IMR-90 (cell line): ENCODE data around the gene TRAF3IP1. TPM values are rescaled to one million over a fixed set of nuclear protein-coding genes. Genes with fewer than 3 reads are reported as not detected.

ENCODE experiments used
- ATAC-seq: fragments of 200-7000 bp; cut with Tn5 transposase; 2 replicates; pipeline ENCODE4 v1.9.1; 2020; ENCODE audit warnings: low read depth, mild to moderate bottlenecking, moderate library complexity
- BruUV-seq: library from RNA; stranded (reverse); fragments of 400-500 nt; replicated peaks from 2 replicates; lab custom pipeline; 2021; lab: Mats Ljungman, UMichigan
- CTCF ChIA-PET: fragments of 300-600 bp; formaldehyde crosslinking; extraction: SDS; loops from one replicate; lab custom pipeline; 2021; ENCODE audit warnings: antibody characterized with exemption; lab: Yijun Ruan, JAX
- POLR2A ChIA-PET: fragments of 300-600 bp; sonication (Branson Sonifier 250); formaldehyde crosslinking; loops from one replicate; lab custom pipeline; 2022; ENCODE audit warnings: antibody characterized with exemption; ENCODE audit not compliant: unreplicated experiment; lab: Charles Lee
- DNase-seq: peaks from one replicate; pipeline ENCODE4 v3.0.0; 2013
- H2AFZ ChIP-seq: replicated peaks from 2 replicates; pipeline ENCODE3; 2013; ENCODE audit warnings: low read length, mild to moderate bottlenecking; ENCODE audit not compliant: poor library complexity
- H2AK5ac ChIP-seq: 2 replicates; pipeline ENCODE4 v1.6.1; 2013; ENCODE audit warnings: low read depth, low read length, inconsistent platforms
- H2AK9ac ChIP-seq: replicated peaks from 2 replicates; pipeline ENCODE3; 2013; ENCODE audit warnings: mild to moderate bottlenecking, low read depth, low read length, moderate library complexity; ENCODE audit not compliant: poor library complexity
- H2BK120ac ChIP-seq: 2 replicates; pipeline ENCODE4 v1.6.1; 2013; ENCODE audit warnings: low read depth, low read length, inconsistent platforms
- H2BK15ac ChIP-seq: 3 replicates; pipeline ENCODE4 v1.6.1; 2013; ENCODE audit warnings: low read depth, low read length, inconsistent platforms
- H2BK20ac ChIP-seq: 2 replicates; pipeline ENCODE4 v1.6.1; 2013; ENCODE audit warnings: low read depth, mild to moderate bottlenecking, inconsistent platforms, low read length, moderate library complexity
- H2BK5ac ChIP-seq: 2 replicates; pipeline ENCODE4 v1.6.1; 2013; ENCODE audit warnings: mild to moderate bottlenecking, low read depth, low read length, inconsistent platforms; ENCODE audit not compliant: poor library complexity, severe bottlenecking
- H3K14ac ChIP-seq: replicated peaks from 2 replicates; pipeline ENCODE4 v1.6.1; 2013; ENCODE audit warnings: low read depth, low read length, inconsistent platforms
- H3K18ac ChIP-seq: 2 replicates; pipeline ENCODE4 v1.6.1; 2013; ENCODE audit warnings: low read depth, low read length, control low read depth
- H3K23ac ChIP-seq: 2 replicates; pipeline ENCODE4 v1.6.1; 2013; ENCODE audit warnings: low read depth, low read length, inconsistent platforms
- H3K27ac ChIP-seq: 2 replicates; pipeline ENCODE4 v1.5.1; 2013; ENCODE audit warnings: mild to moderate bottlenecking, control low read depth, low read length; ENCODE audit not compliant: insufficient read depth
- H3K27me3 ChIP-seq: 2 replicates; pipeline ENCODE4 v1.6.1; 2013; ENCODE audit warnings: low read length; ENCODE audit not compliant: control insufficient read depth, insufficient read depth
- H3K36me3 ChIP-seq: 2 replicates; pipeline ENCODE4 v1.6.1; 2013; ENCODE audit warnings: low read length, mixed read lengths; ENCODE audit not compliant: control insufficient read depth, insufficient read depth
- H3K4ac ChIP-seq: 2 replicates; pipeline ENCODE4 v1.6.1; 2013; ENCODE audit warnings: low read depth, low read length, inconsistent platforms
- H3K4me1 ChIP-seq: 2 replicates; pipeline ENCODE4 v1.6.1; 2013; ENCODE audit warnings: low read length, mixed read lengths; ENCODE audit not compliant: control insufficient read depth, insufficient read depth
- H3K4me2 ChIP-seq: 2 replicates; pipeline ENCODE4 v1.6.1; 2013; ENCODE audit warnings: low read depth, mild to moderate bottlenecking, control low read depth, low read length, moderate library complexity
- H3K4me3 ChIP-seq: 2 replicates; pipeline ENCODE4 v1.5.1; 2013; ENCODE audit warnings: low read depth, mild to moderate bottlenecking, control low read depth, low read length, moderate library complexity; ENCODE audit not compliant: insufficient read depth
- H3K56ac ChIP-seq: 2 replicates; pipeline ENCODE4 v1.6.1; 2013; ENCODE audit warnings: low read length, inconsistent platforms; ENCODE audit not compliant: insufficient read depth; ENCODE audit errors: extremely low read depth
- H3K79me1 ChIP-seq, 2 experiments: 2 replicates each; pipeline ENCODE4 v1.6.1; 2013; ENCODE audit warnings: low read length in 2 of 2, inconsistent platforms in 1 of 2, low read depth in 1 of 2
- H3K9ac ChIP-seq: 2 replicates; pipeline ENCODE4 v1.6.1; 2013; ENCODE audit warnings: low read depth, low read length, control low read depth
- H3K9me1 ChIP-seq: 2 replicates; pipeline ENCODE4 v1.6.1; 2013; ENCODE audit warnings: low read length, inconsistent platforms; ENCODE audit not compliant: insufficient read depth
- H3K9me3 ChIP-seq: 2 replicates; pipeline ENCODE4 v1.6.1; 2013; ENCODE audit warnings: low read length; ENCODE audit not compliant: control insufficient read depth, insufficient read depth
- H4K20me1 ChIP-seq: 2 replicates; pipeline ENCODE4 v1.6.1; 2013; ENCODE audit warnings: low read length, inconsistent platforms; ENCODE audit not compliant: insufficient read depth
- H4K5ac ChIP-seq: 2 replicates; pipeline ENCODE4 v1.6.1; 2013; ENCODE audit warnings: mild to moderate bottlenecking, low read depth, low read length, control low read depth
- H4K8ac ChIP-seq, 2 experiments: 2 replicates each; pipeline ENCODE4 v1.6.1; 2013; ENCODE audit warnings: low read depth in 2 of 2, low read length in 2 of 2, control low read depth in 1 of 2, inconsistent platforms in 1 of 2
- H4K91ac ChIP-seq: 2 replicates; pipeline ENCODE4 v1.6.1; 2013; ENCODE audit warnings: low read depth, low read length, inconsistent platforms; ENCODE audit not compliant: insufficient read depth
- CEBPB ChIP-seq: IDR thresholded peaks from 2 replicates; pipeline ENCODE4 v1.6.1; 2012; ENCODE audit warnings: low read depth, low read length, improper control_type of control experiment
- CHD1 ChIP-seq: IDR thresholded peaks from 2 replicates; pipeline ENCODE4 v1.6.1; 2012; ENCODE audit warnings: low read depth, low read length, improper control_type of control experiment
- CTCF ChIP-seq: conservative IDR thresholded peaks from 2 replicates; pipeline ENCODE4 v1.5.1; 2012; ENCODE audit warnings: mild to moderate bottlenecking, low read depth, low read length, improper control_type of control experiment
- ELK1 ChIP-seq: fragments of 150-350 bp; IDR thresholded peaks from 2 replicates; pipeline ENCODE4 v1.6.1; 2016; ENCODE audit warnings: low read depth, mild to moderate bottlenecking, low read length, moderate library complexity, borderline replicate concordance
- NFE2L2 ChIP-seq: fragments of 150-350 bp; IDR thresholded peaks from 2 replicates; pipeline ENCODE4 v1.6.1; 2016; ENCODE audit warnings: low read depth, mild to moderate bottlenecking, low read length
- POLR2A ChIP-seq: IDR thresholded peaks from 2 replicates; pipeline ENCODE4 v1.6.1; 2012; ENCODE audit warnings: mild to moderate bottlenecking, low read depth, low read length
- RCOR1 ChIP-seq: IDR thresholded peaks from 2 replicates; pipeline ENCODE4 v1.6.1; 2012; ENCODE audit warnings: mild to moderate bottlenecking, low read length, improper control_type of control experiment; ENCODE audit not compliant: insufficient replicate concordance
- RFX5 ChIP-seq: IDR thresholded peaks from 2 replicates; pipeline ENCODE4 v1.8.0; 2012; ENCODE audit warnings: low read depth, mild to moderate bottlenecking, low read length, moderate library complexity
- USF2 ChIP-seq: fragments of 150-350 bp; IDR thresholded peaks from 2 replicates; pipeline ENCODE4 v1.6.1; 2017; ENCODE audit warnings: mild to moderate bottlenecking, antibody characterized with exemption, low read length, low read depth
- WGBS, 2 experiments: methylation state at CpG; one replicate each; pipeline versions ENCODE4 v1.1.5 to v1.1.7; 2013; ENCODE audit warnings: missing lambda C conversion rate in 2 of 2; ENCODE audit not compliant: insufficient read length in 1 of 2; ENCODE audit errors: extremely low coverage in 2 of 2; 5-methylcytosine and 5-hydroxymethylcytosine counted together
- dilution Hi-C: fragments of 300-500 bp; cut with HindIII; formaldehyde crosslinking; loops from one replicate; pipeline ENCODE4 v1.14.3; 2018; ENCODE audit warnings: low sequenced_read_pairs; ENCODE audit not compliant: unreplicated experiment
- in situ Hi-C: fragments of 300-500 bp; cut with MboI; formaldehyde crosslinking; loops from 3 replicates; pipeline ENCODE4 v1.14.3; 2019; ENCODE audit warnings: low sequenced_read_pairs, inconsistent platforms, mixed read lengths
- intact Hi-C: fragments of 100-400 bp; cut with micrococcal nuclease; formaldehyde crosslinking; loops from 2 replicates; pipeline ENCODE4 v1.10.0; 2022
- polyA plus RNA-seq, 3 experiments: library from polyadenylated mRNA; depleted of rRNA; stranded (reverse); fragments of >200 nt; gene quantifications; 2 replicates each; pipeline ENCODE4 v1.2.3, GENCODE V29; 2012; ENCODE audit warnings: low replicate concordance in 1 of 3
- total RNA-seq: library from RNA; depleted of rRNA; stranded (reverse); fragments of >200 nt; gene quantifications from 2 replicates; pipeline ENCODE4 v1.2.3, GENCODE V29; 2012

The TRAF3IP1 gene
- total and polyA plus RNA-seq, 2 of the 4 experiments (the other 2 are of a cell fraction) = 5.9 to 8.3 TPM

- Histone ChIP-seq H3K79me1 (peaks cover 17 to 54% of the 10 kb centered on the region in 2 experiments; a peak in 3 of 4 replicates), H3K9ac (no peak overlapping the region), H3K27ac (no peak overlapping the region; the same call in 1 of the 2 replicates), H3K4me2 (peak overlapping the region; percentile 6; the same call in 1 of the 2 replicates), H4K5ac (no peak overlapping the region), H3K56ac (0 out of 2 replicates have a peak overlapping the region, but pooled peaks have one; percentile 29), H4K91ac (peak overlapping the region; percentile 82), H3K27me3 (no peaks in the 10 kb centered on the region), H2BK20ac (peak overlapping the region; percentile 81), H4K20me1 (peaks cover 21% of the 10 kb centered on the region), H2AK5ac (peak overlapping the region; percentile 40; the same call in 1 of the 2 replicates), H3K23ac (peak overlapping the region; percentile 85), H4K8ac (peak overlapping the region; percentile 11 to 80; a peak in 3 of 4 replicates), H2BK15ac (peak overlapping the region; percentile 26; the same call in 2 of the 3 replicates), H3K9me3 (no peaks in the 10 kb centered on the region), H3K4me3 (no peak overlapping the region), H3K4ac (peak overlapping the region; percentile 74; the same call in 1 of the 2 replicates), H3K18ac (peak overlapping the region; percentile 35; the same call in 1 of the 2 replicates), H3K36me3 (peaks cover 26% of the 10 kb centered on the region), H3K4me1 (peaks cover 23% of the 10 kb centered on the region), H3K14ac (peak overlapping the region; percentile 54), H2BK120ac (peak overlapping the region; percentile 84), H2AFZ (no peak overlapping the region), H2BK5ac (peak overlapping the region; percentile 99), H3K9me1 (peaks cover 30% of the 10 kb centered on the region), H2AK9ac (no peak overlapping the region)
- no TSS peak for BruUV-seq
- dilution Hi-C loops (no loop called here), intact Hi-C loops (no loop called here), in situ Hi-C loops (no loop called here)
- ChIA-PET CTCF (interaction anchor here (0.5 to 1.8 kb wide), 2 partner anchors 82 to 179 kb away, joined by 3 to 5 read pairs; no protein-coding TSS in a partner anchor), POLR2A (no interaction called here)
- no peak for DNase-seq
- no CpG with 5 or more reads among the region's 2 CpGs for WGBS, 2 experiments
- ATAC-seq = no peak
- TF ChIP-seq POLR2A (no peak), CTCF (no peak), RCOR1 (no peak), ELK1 (no peak), CEBPB (no peak), CHD1 (no peak), USF2 (no peak), RFX5 (no peak), NFE2L2 (no peak)
Observed at GRCh38 chr2:238439917-238440316, 119.6 kb downstream of the TRAF3IP1 start.
